HG03432 (cell line): Measurements from ENCODE around the gene DPH6.
A peak's percentile ranks its signal among the peaks of the same experiment; 100 is the strongest.
"Not testable (repeated sequence)": the region's sequence is repeated elsewhere in the genome, so short reads cannot be mapped to it uniquely, and the experiment has no call there.

ENCODE experiments used
- ATAC-seq: cut with Tn5 transposase; IDR thresholded peaks from one replicate; pipeline ENCODE4 v1.9.1; 2021; ENCODE audit warnings: mild to moderate bottlenecking, moderate library complexity; ENCODE audit not compliant: unreplicated experiment

The DPH6 gene, protein sequence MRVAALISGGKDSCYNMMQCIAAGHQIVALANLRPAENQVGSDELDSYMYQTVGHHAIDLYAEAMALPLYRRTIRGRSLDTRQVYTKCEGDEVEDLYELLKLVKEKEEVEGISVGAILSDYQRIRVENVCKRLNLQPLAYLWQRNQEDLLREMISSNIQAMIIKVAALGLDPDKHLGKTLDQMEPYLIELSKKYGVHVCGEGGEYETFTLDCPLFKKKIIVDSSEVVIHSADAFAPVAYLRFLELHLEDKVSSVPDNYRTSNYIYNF

GRCh38 chr15:35545824-35546510, at the start of gene DPH6:
Gene DPH6 (minus strand): TSS chr15:35546165. CDS start chr15:35546141, 24 bp downstream.
- peak; percentile 92 for ATAC-seq

- ATAC-seq = no peak
These were observed 49.7 kb upstream of the DPH6 start for GRCh38 chr15:35595656-35596055.

DNA sequence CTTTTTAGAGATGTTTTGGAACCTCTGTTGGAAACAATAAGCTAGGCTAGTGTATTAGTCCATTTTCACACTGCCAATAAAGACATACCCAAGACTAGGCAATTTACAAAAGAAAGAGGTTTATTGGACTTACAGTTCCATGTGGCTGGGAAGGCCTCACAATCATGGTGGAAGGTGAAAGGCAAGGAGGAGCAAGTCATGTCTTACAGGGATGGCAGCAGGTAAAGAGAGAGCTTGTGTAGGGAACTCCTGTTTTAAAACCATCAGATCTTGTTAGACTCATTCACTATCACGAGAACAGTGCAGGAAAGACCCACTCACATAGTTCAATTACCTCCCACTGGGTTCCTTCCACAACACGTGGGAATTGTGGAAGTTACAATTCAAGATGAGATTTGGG, 46.0 kb upstream of the DPH6 start:
- not testable (repeated sequence) for ATAC-seq

DNA sequence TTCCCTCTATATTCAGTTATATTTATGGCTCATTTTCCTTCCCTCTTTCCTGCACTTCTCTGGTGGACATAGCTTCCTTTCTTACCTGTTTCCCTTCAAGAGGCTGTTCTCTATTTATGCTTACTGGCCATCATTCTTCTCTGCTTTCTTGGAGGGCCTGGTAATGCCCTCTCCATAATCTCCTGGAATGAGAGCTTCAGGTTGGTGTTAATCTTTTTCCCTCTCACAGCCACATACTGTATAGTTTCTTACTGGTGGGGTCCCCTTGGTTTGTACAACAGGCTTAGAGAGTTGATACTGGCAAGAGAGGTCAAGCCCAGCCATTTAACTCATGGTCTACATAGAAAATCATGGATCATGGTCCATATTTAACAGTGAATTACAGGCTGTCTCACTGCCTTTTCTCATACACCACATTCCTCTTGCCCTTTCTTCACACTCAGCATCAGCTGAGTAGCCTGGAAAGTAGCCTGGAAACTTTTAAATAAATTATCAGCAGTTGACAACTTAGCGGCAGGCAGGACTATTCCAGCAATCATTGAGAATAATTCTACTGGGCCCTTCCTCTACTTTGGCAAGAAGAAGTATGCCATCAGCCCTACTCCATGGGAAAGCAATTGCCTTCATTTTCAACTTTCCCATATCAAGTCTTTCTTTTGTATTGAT, 38.0 kb upstream of the DPH6 start:
- no peak for ATAC-seq

- no peak for ATAC-seq
These were observed 34.6 kb upstream of the DPH6 start for GRCh38 chr15:35580606-35581005.

DNA sequence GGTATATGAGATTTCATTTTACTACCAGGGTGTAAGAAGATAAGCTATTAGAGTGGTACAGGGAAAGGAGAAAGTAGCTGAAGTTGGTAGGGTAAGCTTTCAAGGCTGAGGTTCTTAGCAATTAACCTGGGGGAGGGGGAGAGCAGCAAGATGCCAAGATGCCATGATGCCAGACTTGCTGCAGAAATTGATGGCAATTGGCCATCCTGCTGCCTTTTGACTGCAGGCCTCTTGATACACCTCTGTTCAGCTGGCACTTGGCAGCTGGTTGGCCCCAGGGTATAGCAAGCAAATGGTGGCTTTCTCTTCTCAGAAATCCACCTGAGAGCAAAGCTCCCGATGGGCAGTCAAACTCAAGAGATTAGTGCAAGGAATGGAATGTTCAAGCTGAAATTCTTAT, 21.4 kb upstream of the DPH6 start:
- ATAC-seq = no peak

DNA sequence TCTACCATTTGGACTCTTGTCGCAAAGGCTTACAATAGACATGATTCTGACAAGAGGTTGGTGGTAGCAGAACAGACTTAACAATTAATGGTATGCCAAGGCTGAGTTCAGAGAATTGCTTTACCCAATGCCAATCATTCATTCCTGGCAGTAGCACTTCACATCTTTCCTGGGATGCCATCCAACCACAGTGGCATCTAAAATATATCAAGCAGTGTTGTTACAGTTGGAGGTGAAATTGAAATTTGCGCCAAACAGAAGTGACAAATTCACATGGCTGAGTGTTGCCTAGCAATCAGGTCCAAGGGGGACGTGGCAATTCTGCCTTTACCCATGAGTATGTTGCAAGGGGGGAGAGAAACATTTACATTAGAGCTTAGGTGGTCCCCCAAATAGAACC, 21.0 kb upstream of the DPH6 start:
- ATAC-seq = no peak

- no peak for ATAC-seq
These were observed 19.9 kb upstream of the DPH6 start for GRCh38 chr15:35565901-35566300.

DNA sequence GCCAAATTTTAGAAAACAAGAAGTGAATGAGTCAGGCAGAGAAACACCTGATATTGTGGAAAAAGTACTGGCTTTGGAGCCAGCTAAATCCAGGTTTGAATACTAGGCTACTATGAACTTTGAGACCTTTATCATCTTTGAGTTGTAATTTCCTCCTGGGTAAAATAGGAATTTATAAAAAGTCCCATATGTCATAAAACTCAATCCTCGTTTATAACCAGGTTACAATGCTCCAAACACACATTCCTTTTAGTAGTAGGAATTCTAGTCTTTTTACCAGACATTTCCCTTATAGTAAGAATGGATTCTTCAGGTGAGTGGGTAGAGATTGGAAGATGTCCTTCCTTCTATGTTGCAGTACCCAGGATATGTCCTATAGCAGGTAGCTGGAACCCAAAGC, 16.7 kb upstream of the DPH6 start:
- ATAC-seq = no peak

- ATAC-seq = no peak
These were observed 15.3 kb upstream of the DPH6 start for GRCh38 chr15:35561308-35561707.

DNA sequence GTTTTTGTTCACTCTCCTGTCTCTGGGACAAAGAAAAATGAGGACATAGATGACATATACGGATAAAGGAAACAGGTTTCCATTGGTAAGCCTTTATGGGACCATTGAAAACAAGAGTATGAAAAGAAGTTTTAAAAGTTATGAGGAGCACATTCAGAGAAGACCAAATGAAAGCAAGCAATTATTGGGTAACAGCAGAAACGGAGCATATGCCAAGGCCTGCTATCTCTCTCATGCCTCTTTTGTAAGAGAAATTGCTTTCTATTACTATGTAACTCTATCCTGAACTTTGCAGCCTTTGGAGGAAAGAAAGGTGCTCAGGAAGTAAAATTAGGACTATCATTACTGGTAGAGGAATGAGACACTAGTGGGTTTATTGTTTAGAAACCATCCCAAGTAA, 14.9 kb upstream of the DPH6 start:
- no peak for ATAC-seq

GRCh38 chr15:35560258-35560657, 14.3 kb upstream of the DPH6 start:
- no peak for ATAC-seq

DNA sequence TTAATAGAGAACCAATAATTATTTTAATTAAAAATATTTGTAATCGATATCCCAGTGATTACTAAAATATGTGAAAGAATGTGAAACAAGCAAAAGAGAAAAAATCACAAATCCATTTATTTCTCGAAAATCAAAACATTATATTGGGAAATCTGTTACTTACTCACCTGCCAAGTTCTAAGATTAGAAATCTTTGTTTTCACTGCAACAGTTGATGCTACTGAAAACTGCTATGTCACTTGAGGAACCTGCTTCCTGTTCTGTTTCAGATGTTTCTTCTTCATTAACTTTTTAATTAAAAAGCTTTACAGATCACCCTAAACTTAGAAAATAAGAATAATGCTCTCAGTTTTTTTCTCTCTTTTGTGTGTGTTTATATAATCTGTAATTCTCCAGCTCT, 13.7 kb upstream of the DPH6 start:
- no peak for ATAC-seq

DNA sequence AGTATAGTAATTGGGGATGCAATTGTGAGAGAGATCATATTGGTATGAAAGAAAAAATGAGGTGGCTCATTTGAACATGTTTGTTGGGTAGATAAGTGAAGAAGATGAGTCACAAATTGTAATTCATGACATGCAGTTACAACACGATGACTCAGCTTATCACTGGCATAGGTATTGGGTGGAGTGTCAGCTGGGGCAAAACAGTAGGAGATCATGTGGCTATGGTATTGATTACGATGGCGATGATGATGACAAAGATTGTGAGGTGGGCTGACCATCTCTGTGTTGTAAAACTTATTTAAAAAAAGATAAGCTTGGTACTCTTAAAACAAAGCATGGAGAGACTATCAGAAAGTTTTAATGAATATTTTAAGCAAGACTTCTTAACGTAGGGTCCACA, 11.6 kb upstream of the DPH6 start:
- no peak for ATAC-seq

DNA sequence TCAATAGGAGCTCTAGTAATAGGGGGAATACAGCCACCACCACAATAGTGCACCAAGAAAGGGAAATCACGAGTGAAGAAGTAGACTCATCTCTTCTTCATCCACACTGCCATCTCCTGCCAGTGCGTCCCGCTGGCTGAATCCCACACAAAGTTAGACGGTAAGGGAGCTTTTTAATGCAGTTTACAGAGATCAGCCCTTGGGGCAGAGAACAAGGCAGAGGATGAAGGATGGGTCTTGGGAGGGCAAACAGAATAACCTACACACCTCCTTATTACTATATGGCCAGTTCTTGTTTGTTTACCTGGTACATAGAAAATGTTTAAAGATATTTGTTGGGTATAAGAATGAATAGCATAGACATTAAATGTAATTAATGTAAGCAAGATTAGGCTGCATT, 11.0 kb upstream of the DPH6 start:
- ATAC-seq = no peak

DNA sequence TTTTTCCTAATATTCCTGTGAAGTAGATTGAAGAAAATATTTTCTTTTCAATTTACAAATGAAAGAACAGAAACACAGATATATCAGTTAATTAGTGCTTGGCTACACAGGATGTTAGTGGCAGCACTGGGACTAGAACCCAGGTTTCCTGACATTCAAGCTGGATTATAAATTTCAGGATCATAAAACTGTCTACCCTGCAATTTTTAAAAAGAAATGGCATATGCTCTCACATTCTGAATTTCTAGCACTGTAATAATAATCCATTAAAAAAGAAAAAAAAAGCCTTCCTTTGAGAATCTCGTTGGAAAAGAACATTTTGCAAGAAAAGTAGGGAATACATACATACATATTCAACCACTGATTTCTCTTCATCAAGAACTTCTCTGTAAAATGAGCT, 9.3 kb upstream of the DPH6 start:
- ATAC-seq = no peak

- ATAC-seq = no peak
These were observed 5.0 kb upstream of the DPH6 start for GRCh38 chr15:35550957-35551356.

DNA sequence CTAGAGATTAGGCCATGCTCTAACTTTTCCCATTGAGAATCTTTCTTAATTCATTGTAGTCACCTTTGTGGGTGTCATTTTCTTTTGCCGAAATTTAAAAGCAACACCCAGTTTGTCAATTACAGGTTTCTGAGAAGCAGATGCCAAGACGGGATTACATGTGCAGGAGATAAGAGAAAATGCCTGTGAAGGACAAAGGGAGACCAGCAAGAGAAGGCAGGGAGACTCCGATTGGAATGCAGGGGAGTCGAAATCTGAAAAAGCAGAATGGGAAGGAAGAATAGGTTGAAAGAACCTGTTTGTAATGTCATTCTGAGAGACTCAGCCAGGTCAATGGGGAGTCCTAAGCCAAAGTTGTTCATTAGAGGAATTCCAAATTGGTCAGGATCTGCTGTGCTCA, 3.6 kb upstream of the DPH6 start:
- no peak for ATAC-seq

GRCh38 chr15:35548435-35548834, 2.5 kb upstream of the DPH6 start:
- ATAC-seq = no peak

- no peak for ATAC-seq
These were observed 1.9 kb upstream of the DPH6 start for GRCh38 chr15:35547775-35548364.

- no peak for ATAC-seq
These were observed 781 bp upstream of the DPH6 start for GRCh38 chr15:35546511-35547381.
